ENCODE measurements around the gene TSSK3.

DNA sequence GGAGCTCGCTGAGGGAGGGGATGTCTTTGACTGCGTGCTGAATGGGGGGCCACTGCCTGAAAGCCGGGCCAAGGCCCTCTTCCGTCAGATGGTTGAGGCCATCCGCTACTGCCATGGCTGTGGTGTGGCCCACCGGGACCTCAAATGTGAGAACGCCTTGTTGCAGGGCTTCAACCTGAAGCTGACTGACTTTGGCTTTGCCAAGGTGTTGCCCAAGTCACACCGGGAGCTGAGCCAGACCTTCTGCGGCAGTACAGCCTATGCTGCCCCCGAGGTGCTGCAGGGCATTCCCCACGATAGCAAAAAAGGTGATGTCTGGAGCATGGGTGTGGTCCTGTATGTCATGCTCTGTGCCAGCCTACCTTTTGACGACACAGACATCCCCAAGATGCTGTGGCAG, 1.4 kb downstream of the TSSK3 start:
- TF ChIP-seq, protein P1, sequence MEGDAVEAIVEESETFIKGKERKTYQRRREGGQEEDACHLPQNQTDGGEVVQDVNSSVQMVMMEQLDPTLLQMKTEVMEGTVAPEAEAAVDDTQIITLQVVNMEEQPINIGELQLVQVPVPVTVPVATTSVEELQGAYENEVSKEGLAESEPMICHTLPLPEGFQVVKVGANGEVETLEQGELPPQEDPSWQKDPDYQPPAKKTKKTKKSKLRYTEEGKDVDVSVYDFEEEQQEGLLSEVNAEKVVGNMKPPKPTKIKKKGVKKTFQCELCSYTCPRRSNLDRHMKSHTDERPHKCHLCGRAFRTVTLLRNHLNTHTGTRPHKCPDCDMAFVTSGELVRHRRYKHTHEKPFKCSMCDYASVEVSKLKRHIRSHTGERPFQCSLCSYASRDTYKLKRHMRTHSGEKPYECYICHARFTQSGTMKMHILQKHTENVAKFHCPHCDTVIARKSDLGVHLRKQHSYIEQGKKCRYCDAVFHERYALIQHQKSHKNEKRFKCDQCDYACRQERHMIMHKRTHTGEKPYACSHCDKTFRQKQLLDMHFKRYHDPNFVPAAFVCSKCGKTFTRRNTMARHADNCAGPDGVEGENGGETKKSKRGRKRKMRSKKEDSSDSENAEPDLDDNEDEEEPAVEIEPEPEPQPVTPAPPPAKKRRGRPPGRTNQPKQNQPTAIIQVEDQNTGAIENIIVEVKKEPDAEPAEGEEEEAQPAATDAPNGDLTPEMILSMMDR (IDR thresholded peaks at IDR 0.05), result no peak
- TF ChIP-seq POLR2AphosphoS5 (IDR thresholded peaks at IDR 0.05), result no peak

Measured in transverse colon (tissue), 4 donors.